ENCODE data around the gene ZNF462.

ZNF462 gene

DNA sequence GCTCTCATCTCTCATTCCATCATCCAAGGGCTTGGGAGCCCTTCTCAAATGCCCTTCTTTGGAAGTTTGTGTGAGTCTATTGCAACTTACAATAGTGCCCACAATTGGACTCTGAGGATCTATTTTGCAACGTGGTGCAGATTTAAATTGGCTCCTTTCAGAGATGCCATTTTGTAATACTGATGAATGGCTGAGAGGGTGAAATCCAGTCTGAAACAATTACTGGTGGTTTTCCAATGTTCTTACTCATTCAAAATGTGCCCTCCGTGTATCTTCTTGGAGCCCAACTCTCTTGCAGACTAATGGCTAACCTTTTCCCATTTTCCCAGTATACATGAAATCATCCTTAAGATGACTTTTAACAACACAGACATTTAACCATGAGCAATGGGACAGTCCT lies 6.1 kb downstream of the ZNF462 start:
- no peak for DNase-seq (ENCODE audit: low spot score)
- in situ Hi-C loops (cut with MboI; ENCODE audit: low pct_unique_long_range_greater_than_20kb, low sequenced_read_pairs, unreplicated experiment), result no loop called here
- TF ChIP-seq, protein P1, sequence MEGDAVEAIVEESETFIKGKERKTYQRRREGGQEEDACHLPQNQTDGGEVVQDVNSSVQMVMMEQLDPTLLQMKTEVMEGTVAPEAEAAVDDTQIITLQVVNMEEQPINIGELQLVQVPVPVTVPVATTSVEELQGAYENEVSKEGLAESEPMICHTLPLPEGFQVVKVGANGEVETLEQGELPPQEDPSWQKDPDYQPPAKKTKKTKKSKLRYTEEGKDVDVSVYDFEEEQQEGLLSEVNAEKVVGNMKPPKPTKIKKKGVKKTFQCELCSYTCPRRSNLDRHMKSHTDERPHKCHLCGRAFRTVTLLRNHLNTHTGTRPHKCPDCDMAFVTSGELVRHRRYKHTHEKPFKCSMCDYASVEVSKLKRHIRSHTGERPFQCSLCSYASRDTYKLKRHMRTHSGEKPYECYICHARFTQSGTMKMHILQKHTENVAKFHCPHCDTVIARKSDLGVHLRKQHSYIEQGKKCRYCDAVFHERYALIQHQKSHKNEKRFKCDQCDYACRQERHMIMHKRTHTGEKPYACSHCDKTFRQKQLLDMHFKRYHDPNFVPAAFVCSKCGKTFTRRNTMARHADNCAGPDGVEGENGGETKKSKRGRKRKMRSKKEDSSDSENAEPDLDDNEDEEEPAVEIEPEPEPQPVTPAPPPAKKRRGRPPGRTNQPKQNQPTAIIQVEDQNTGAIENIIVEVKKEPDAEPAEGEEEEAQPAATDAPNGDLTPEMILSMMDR (IDR thresholded peaks at IDR 0.05; ENCODE audit: extremely low read depth, insufficient read depth, missing control alignments), result no peak

DNA sequence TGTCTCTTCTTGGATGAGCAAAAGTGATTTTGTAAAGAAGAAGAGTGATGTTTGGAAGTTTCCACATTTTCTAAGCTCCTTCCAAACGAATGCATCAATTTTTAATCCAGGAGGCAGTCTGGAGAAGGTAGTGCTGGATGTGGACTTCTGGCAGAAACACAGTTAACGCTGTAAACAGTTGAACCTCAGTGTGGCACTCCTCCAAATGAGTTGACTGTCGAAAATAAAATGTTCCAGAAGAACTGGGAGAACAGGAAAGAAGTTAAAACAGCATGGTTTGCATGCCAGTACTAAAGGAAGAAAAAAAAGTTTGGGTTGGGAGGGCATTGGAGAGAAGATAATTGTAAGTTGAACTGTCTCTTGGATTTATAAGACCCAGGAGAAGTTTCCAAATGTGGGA lies 6.5 kb downstream of the ZNF462 start:
- DNase-seq (ENCODE audit: low spot score), result no peak
- TF ChIP-seq, protein P1 (IDR thresholded peaks at IDR 0.05; ENCODE audit: extremely low read depth, insufficient read depth, missing control alignments), result no peak
- in situ Hi-C loops (cut with MboI; ENCODE audit: low pct_unique_long_range_greater_than_20kb, low sequenced_read_pairs, unreplicated experiment), result no loop called here

DNA sequence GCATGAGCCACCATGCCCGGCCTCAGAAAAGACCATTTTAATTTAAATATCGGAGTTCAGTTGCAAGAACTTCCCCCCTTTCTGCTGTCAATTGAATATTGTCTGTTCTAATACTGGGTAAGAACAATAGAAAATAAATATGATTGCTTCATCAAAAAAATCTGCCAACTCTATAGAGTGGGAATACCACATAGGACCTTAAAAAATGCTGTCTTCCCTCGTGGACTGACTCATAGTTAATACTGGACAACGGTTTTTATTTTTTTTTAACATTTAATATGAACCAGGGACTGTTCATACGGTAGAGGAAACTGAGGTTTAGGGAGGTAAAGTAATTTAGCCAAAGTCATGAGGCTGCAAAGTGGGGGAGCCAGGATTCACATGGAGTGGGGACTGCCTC lies 9.7 kb downstream of the ZNF462 start:
- TF ChIP-seq, protein P1 (IDR thresholded peaks at IDR 0.05; ENCODE audit: extremely low read depth, insufficient read depth, missing control alignments), result no peak
- in situ Hi-C loops (cut with MboI; ENCODE audit: low pct_unique_long_range_greater_than_20kb, low sequenced_read_pairs, unreplicated experiment), result no loop called here
- no peak for DNase-seq (ENCODE audit: low spot score)

DNA sequence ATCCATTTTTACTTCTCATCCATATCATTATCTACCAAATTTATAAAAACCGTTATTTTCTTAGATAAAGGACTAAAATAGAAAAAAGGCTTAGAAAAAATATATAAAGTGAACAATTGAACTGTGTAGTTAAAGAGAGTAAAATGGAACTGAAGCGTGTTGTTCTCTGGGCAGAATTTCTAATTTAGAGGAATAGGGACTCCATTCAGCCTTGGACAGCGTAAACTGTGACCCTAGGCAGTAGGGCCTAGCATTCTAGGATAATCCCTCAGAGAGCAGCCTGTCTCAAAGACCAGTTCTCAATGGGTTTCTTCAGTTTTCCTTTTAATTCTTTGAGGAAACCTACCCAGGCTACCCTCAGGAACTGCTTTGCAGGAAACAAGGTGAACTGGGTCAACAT lies 11.1 kb downstream of the ZNF462 start:
- TF ChIP-seq, protein P1 (IDR thresholded peaks at IDR 0.05; ENCODE audit: extremely low read depth, insufficient read depth, missing control alignments), result no peak
- in situ Hi-C loops (cut with MboI; ENCODE audit: low pct_unique_long_range_greater_than_20kb, low sequenced_read_pairs, unreplicated experiment), result no loop called here
- DNase-seq (ENCODE audit: low spot score), result no peak

DNA sequence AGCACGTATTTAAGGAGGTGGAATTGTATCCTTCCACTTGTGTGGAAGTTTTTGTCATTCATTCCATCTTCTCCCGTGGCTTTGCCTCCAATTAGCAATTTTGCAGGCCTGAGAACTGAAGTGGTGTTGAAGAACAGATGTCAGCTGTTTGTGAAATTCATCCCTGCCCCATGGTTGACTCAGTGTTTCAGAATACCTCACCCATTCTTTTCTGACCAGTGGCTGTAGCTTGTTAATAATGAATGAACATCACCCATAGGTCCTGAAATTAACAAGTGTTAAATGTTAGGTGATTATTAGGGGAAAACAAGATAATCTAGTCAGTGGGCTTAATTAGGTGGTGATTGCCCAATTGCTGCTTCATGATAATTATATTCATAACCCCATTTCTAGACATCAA lies 11.7 kb downstream of the ZNF462 start:
- in situ Hi-C loops (cut with MboI; ENCODE audit: low pct_unique_long_range_greater_than_20kb, low sequenced_read_pairs, unreplicated experiment), result no loop called here
- DNase-seq (ENCODE audit: low spot score), result no peak
- TF ChIP-seq, protein P1 (IDR thresholded peaks at IDR 0.05; ENCODE audit: extremely low read depth, insufficient read depth, missing control alignments), result no peak

DNA sequence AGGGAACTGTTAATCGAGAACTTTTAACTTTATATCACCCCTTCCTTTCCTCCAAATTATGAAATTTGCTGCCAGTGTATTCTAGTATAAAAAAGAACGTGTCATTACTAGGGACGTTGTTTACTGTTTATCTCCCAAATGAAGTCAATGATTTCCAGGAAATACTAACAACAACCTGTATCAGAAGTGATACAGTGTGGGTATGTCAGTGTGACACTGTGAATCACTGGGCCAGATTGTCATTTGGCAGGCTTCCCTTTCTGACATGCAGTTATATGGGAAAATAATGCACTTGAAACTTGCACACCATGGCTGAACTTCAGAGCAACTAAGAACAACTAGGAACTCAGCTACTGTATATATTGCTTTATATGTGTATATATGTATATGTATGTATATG lies 12.6 kb downstream of the ZNF462 start:
- in situ Hi-C loops (cut with MboI; ENCODE audit: low pct_unique_long_range_greater_than_20kb, low sequenced_read_pairs, unreplicated experiment), result no loop called here
- DNase-seq (ENCODE audit: low spot score), result no peak
- TF ChIP-seq, protein P1 (IDR thresholded peaks at IDR 0.05; ENCODE audit: extremely low read depth, insufficient read depth, missing control alignments), result no peak

DNA sequence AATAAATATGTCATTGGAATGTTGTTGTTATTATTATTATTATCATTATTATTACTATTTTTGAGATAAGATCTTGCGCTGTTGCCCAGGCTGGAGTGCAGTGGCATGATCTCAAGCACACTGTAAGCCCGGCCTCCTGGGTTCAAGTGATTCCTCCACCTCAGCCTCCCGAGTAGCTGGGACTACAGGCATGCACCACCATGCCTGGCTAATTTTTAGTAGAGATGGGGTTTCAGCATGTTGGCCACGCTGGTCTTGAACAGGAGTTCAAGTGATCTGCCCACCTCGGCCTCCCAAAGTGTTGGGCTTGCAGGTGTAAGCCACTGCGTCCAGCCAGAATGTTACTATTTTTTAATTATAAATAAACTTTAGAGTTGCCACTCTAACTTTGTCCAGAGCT lies 14.4 kb downstream of the ZNF462 start:
- TF ChIP-seq, protein P1 (IDR thresholded peaks at IDR 0.05; ENCODE audit: extremely low read depth, insufficient read depth, missing control alignments), result no peak
- in situ Hi-C loops (cut with MboI; ENCODE audit: low pct_unique_long_range_greater_than_20kb, low sequenced_read_pairs, unreplicated experiment), result no loop called here
- DNase-seq (ENCODE audit: low spot score), result no peak

Measured in GM13977 (cell line).